Measurements from ENCODE around the gene EDN1.

EDN1 gene

GRCh38 chr6:12277386-12277785 is 12.8 kb upstream of the EDN1 start:
- H3K27me3 ChIP-seq: no peaks in the 10 kb centered on the region
- H3K36me3 ChIP-seq: no peaks in the 10 kb centered on the region
- no peaks in the 10 kb centered on the region for H3K9me3 ChIP-seq
- no peak overlapping the region for H3K4me3 ChIP-seq (ENCODE audit: low read depth in 1 of 2, low read length in 1 of 2)
- H3K4me1 ChIP-seq (ENCODE audit: control insufficient read depth in 1 of 2, insufficient read depth in 1 of 2, low read depth in 1 of 2, low read length in 1 of 2): peaks cover 0 to 4% of the 10 kb centered on the region in 2 experiments
- no peak overlapping the region for H3K27ac ChIP-seq
- TF ChIP-seq CTCF (IDR thresholded peaks at IDR 0.05): no peak

- Histone ChIP-seq H3K9me3 (no peaks in the 10 kb centered on the region), H3K4me3 (ENCODE audit: low read depth in 1 of 2, low read length in 1 of 2) (no peak overlapping the region), H3K27me3 (no peaks in the 10 kb centered on the region), H3K4me1 (ENCODE audit: control insufficient read depth in 1 of 2, insufficient read depth in 1 of 2, low read depth in 1 of 2, low read length in 1 of 2) (peaks cover 0 to 4% of the 10 kb centered on the region in 2 experiments), H3K27ac (no peak overlapping the region), H3K36me3 (no peaks in the 10 kb centered on the region)
- no peak for TF ChIP-seq CTCF (IDR thresholded peaks at IDR 0.05)
Measured at GRCh38 chr6:12278915-12279314, 11.2 kb upstream of the EDN1 start.

- peaks cover 0 to 4% of the 10 kb centered on the region in 2 experiments for H3K4me1 ChIP-seq (ENCODE audit: control insufficient read depth in 1 of 2, insufficient read depth in 1 of 2, low read depth in 1 of 2, low read length in 1 of 2)
- no peak overlapping the region for H3K27ac ChIP-seq
- H3K36me3 ChIP-seq: no peaks in the 10 kb centered on the region
- H3K9me3 ChIP-seq: no peaks in the 10 kb centered on the region
- no peaks in the 10 kb centered on the region for H3K27me3 ChIP-seq
- TF ChIP-seq CTCF (IDR thresholded peaks at IDR 0.05): no peak
- H3K4me3 ChIP-seq (ENCODE audit: low read depth in 1 of 2, low read length in 1 of 2): no peak overlapping the region
Measured at GRCh38 chr6:12279322-12280091, 10.7 kb upstream of the EDN1 start.

- no peaks in the 10 kb centered on the region for H3K9me3 ChIP-seq
- no peaks in the 10 kb centered on the region for H3K36me3 ChIP-seq
- H3K4me3 ChIP-seq (ENCODE audit: low read depth in 1 of 2, low read length in 1 of 2): no peak overlapping the region
- no peak for TF ChIP-seq CTCF (IDR thresholded peaks at IDR 0.05)
- H3K27ac ChIP-seq: no peak overlapping the region
- no peaks in the 10 kb centered on the region for H3K27me3 ChIP-seq
- peaks cover 0 to 4% of the 10 kb centered on the region in 2 experiments for H3K4me1 ChIP-seq (ENCODE audit: control insufficient read depth in 1 of 2, insufficient read depth in 1 of 2, low read depth in 1 of 2, low read length in 1 of 2)
Measured at GRCh38 chr6:12280458-12280857, 9.7 kb upstream of the EDN1 start.

- no peak overlapping the region for H3K27ac ChIP-seq
Measured at GRCh38 chr6:12280902-12281301, 9.3 kb upstream of the EDN1 start.

More at GRCh38 chr6:12280902-12281301, 9.3 kb upstream of the EDN1 start:
- Histone ChIP-seq H3K36me3 (no peaks in the 10 kb centered on the region), H3K4me1 (ENCODE audit: control insufficient read depth in 1 of 2, insufficient read depth in 1 of 2, low read depth in 1 of 2, low read length in 1 of 2) (peaks cover 0 to 4% of the 10 kb centered on the region in 2 experiments), H3K27me3 (no peaks in the 10 kb centered on the region), H3K4me3 (ENCODE audit: low read depth in 1 of 2, low read length in 1 of 2) (no peak overlapping the region), H3K9me3 (no peaks in the 10 kb centered on the region)
- TF ChIP-seq CTCF (IDR thresholded peaks at IDR 0.05): no peak

Measured in neutrophil (primary cell).